Measurements from ENCODE around the gene GAL3ST2.

GAL3ST2 gene

DNA sequence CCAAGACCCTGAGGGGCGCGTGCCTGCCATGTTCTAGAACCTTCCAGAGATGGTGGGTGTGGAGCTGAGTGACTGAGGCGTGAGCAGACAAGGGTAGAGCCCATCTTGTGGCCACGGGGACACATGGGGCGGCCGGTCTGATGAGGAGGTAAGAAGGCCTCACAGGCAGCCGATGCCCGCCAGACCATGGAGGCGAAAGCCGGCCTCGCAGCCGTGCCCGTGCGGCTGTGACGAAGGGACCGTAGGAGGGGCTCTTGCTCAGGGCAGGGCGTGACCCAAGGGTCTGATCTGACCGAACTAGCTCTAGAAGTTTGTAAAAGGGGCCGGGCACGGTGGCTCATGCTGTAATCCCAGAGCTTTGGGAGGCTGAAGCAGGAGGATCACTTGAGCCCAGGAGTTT lies 22.6 kb upstream of the GAL3ST2 start:
- TF ChIP-seq CTCF (conservative IDR thresholded peaks at IDR 0.05) = no peak
- TF ChIP-seq ZFX (IDR thresholded peaks at IDR 0.05) = no peak

GRCh38 chr2:241755166-241755565 lies 21.5 kb upstream of the GAL3ST2 start:
- no peak overlapping the region for H3K27ac ChIP-seq
- no peak for TF ChIP-seq ZFX (IDR thresholded peaks at IDR 0.05)
- TF ChIP-seq CTCF (conservative IDR thresholded peaks at IDR 0.05) = no peak

More for the DNA sequence above, 22.6 kb upstream of the GAL3ST2 start:
- H3K27ac ChIP-seq = no peak overlapping the region; the same call in 1 of the 2 replicates

GRCh38 chr2:241755777-241756176 lies 20.8 kb upstream of the GAL3ST2 start:
- no peak overlapping the region for H3K27ac ChIP-seq
- TF ChIP-seq CTCF (conservative IDR thresholded peaks at IDR 0.05) (no peak), ZFX (IDR thresholded peaks at IDR 0.05) (no peak)

GRCh38 chr2:241759067-241759807 lies 17.4 kb upstream of the GAL3ST2 start:
- no peak for TF ChIP-seq ZFX (IDR thresholded peaks at IDR 0.05)
- TF ChIP-seq CTCF (conservative IDR thresholded peaks at IDR 0.05) = no peak
- peak overlapping the region; percentile 61 for H3K27ac ChIP-seq

DNA sequence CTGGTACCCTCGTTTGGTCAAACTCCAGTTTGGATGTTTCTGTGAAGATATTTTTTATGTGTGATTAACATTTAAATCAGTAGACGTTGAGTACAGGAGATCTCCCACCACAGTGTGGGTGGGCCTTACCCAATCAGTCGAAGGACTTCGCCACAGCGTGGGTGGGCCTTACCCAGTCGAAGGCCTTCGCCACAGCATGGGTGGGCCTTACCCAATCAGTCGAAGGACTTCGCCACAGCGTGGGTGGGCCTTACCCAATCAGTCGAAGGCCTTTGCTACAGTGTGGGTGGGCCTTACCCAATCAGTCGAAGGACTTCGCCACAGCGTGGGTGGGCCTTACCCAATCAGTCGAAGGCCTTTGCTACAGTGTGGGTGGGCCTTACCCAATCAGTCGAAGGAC lies 16.7 kb upstream of the GAL3ST2 start:
- H3K27ac ChIP-seq = peak overlapping the region; percentile 61; the same call in 1 of the 2 replicates

GRCh38 chr2:241760301-241760771 lies 16.3 kb upstream of the GAL3ST2 start:
- H3K27ac ChIP-seq = no peak overlapping the region
- TF ChIP-seq CTCF (conservative IDR thresholded peaks at IDR 0.05) (no peak), ZFX (IDR thresholded peaks at IDR 0.05) (no peak)

GRCh38 chr2:241762321-241762932 lies 14.2 kb upstream of the GAL3ST2 start:
- TF ChIP-seq ZFX (IDR thresholded peaks at IDR 0.05) = no peak
- H3K27ac ChIP-seq = peak overlapping the region; percentile 30

DNA sequence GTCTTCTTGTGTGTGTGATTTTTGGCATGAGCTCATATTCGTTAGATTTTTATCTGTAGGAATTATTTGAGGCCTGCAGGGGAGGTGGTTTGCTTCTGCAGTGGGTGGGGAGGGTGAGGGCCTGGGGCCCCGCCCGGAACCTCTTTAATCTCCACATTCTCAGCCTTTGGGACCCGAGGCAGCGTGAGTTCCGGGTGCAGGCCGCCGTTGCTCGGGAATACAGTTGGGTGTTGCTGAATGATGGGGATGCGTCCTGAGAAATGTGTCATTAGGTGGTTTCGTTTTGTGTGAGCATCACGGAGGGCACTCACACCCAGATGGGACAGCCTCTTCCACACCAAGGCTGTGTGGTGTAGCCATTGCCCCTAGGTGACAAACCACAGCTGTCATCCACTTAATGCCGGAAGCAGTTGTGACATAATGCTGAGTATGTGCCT lies 13.7 kb upstream of the GAL3ST2 start:
- TF ChIP-seq ZFX (IDR thresholded peaks at IDR 0.05) = no peak
- TF ChIP-seq CTCF (conservative IDR thresholded peaks at IDR 0.05) = no peak
- H3K27ac ChIP-seq = peak overlapping the region; percentile 30; the same call in 1 of the 2 replicates

All from C4-2B (cell line).